Kidney capillary endothelial cell (primary cell): Measurements from ENCODE around the gene LIMCH1.
"Not testable (repeated sequence)": the region's sequence is repeated elsewhere in the genome, so short reads cannot be mapped to it uniquely, and the experiment has no call there.

Source experiments
- DNase-seq: peaks from one replicate; pipeline ENCODE4 v3.0.0-alpha.2; 2018; ENCODE audit warnings: low spot score

Gene LIMCH1

DNA sequence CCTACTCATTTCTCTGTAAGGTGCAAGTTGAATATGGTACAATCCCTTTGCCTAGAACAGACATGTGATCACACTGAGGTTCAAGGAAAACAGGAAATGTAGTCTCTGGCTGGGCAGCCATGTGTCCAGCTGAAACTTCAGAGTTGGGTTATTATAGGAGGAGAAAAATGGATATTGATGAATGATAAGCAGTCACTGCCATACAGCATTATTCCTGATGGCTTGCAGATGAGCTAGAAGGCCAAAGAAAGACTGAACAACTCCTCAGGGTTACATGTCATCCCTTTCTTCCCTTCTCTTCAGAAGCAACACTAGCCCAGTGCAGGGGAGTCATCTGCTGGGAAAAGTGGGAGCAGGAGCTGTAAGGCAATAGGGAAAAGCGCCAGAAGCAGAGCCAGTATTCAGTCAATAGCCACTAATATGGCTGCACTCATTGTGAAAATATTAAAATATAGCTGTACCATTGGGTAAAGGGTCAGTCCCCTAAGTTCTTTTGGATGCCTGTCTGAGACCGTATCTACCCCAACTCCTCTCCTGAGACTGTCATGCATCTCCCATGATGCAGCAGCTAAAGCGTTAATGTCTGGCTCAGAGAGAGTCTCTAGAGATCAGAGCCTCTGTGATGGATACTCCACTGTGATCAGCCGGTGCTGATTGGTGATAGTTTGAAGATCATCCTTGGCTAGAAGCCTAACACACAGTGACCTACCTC, 190.1 kb downstream of the LIMCH1 start:
- DNase-seq = no peak

DNA sequence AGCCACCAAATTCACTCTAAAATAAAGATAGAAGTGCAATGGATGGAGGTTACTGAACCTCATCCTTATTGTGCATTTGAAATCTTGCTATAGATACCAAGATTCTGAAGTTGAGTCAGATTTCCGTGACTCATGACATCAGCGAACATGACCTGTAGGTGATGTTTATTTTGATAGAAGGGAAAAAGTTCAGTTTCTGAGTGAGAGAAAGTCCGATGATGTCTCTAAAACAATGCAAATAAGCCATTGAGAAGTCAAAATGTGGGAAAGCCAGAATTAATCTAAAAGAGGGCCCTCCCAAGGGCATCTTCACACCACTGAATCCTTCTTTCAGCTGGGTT, 190.6 kb downstream of the LIMCH1 start:
- no peak for DNase-seq

DNA sequence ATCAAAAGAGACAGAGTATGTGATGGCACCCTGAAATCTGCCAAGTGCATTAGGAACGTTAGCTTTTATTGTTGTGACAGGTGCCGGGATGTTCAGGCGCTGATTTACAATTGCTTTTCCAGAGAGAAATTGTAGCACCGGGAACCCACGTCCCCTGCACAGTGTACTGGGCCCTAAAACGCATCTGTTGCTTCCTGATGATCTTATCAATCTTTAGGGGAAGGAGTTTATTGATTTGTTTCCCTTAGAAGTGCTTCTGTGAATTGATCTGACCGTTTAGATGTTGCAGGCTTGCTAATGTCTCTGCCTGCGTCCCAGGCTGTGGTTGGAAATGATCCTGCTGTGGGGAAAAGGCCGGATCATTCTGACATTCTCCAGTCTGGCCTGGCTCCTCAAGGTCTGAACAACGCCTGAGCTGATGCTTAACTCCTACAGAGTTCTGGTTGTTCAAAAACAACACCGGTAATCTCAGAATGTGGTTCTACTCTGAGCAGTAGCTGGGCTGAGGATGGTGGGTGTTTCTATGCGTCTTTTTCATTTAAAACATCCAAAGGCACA, 193.7 kb downstream of the LIMCH1 start:
- DNase-seq = no peak

DNA sequence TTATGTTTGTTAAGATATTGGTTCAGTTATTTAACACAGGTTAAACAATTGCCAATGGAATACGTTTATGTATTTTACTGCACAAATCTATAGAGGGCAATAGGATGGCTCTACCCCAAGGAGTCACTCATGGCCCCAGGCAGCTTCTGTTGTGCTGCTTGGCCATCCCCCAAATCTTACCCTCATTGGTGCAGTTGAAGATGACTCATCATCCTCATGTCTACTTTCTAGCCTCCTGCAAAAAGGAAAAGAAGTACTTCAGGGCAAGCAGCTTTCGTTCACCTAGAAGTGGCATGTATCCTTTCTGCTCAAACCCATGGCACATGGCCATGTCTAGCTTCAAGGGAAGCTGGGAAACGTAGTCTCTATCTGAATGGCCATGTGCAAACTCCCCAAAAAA, 196.4 kb downstream of the LIMCH1 start:
- no peak for DNase-seq

DNA sequence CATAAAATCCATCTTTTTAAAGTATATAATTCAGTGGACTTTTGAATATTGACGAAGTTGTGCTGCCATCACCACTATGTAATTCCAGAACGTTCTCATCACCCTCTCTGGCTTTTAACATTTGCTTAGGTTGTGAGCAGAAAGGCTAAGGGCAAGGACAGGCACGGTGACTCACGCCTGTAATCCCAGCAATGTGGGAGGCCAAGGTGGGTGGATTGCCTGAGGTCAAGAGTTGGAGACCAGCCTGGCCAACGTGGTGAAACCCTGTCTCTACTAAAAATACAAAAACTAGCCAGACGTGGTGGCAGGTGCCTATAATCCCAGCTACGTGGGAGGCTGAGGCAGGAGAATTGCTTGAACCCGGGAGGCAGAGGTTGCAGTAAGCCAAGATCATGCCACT, 199.5 kb downstream of the LIMCH1 start:
- DNase-seq = not testable (repeated sequence)

DNA sequence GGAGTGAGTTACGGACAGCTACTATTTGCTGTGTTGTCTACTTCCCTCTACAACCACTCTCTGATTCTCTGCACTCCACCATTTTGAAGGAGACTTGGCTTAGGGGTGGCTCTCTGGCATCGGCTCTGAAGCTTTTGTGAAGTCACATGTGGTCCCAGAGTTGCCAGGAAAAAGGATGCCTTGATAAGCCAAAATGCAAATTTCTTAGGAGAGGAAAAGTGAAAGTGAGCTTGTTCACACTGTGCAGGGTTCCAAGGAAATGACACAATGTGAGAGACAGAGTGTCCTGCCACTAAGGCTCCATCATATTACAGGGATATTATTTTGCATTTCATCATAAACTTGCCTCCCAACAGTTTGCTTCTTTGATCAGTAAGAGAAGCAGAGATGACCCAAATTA, 203.4 kb downstream of the LIMCH1 start:
- no peak for DNase-seq

DNA sequence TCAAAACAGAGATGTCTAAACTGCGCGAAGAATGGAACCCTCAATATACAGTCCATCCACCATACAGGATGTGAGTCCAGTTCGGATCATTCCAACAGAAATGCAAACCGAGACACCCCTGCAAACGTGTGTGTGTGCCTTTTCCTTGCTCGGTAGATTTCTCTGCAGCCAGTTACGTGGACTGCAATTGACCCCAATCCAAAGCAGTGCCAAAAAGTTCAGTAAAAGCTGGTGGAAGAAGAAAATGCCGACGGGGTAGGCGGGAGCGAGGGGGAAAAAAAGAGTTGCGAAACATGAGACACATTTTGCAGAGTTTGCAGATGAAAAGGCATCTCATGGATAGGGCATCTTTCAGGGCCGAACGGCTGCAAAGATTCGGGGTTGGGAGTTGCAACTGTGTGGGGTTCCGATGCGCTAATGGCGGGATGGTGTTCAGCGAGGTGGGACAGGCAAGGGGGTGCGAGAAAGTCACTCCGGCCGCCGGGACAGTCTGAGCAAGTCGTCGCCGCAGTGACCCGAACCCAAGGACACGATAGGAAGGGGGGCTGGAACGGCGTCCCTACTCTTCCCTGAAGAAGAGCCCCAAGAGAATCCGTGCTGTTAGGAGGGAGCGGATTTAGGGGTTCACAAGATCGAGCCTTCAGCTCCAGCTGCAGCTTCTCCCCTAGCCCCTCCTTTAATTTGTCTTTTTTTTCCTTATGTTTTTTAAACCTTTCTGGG, 206.8 kb downstream of the LIMCH1 start:
- DNase-seq = no peak

DNA sequence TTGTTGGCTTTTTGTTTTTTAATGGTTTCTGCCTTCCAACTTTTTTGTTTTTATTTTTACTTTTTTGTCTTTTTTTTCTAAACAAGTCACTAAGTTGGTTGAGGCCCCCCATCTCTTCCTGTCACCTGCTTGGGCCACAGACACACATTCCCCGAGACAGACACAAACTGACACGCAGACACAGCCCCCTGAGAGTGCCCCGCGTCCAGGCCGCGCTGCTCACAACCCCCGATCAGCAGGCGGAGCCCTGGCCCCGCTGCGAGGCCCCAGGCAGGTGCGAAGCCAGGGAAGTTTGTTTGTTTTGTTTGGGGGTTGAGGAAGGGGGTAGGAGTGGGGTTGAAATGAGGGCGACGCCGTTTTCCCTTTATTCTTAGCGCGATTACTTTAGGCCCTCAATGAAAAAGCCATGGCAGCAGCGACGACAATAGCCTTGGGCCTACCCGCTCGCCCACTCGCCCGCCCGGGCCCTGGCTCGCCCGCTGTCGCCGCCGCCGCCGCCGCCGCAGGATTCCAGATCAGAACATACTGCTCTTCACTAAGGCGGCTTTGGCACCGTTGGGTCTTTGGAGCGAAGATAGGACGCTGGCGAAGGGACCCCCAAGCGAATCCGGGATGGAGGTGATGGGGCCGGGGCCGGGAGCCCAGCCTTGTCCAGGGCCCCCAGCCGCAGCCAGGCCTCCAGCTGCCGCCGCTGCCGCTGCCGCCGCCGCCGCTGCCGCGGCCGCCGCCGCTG, 207.5 kb downstream of the LIMCH1 start:
- DNase-seq = no peak

DNA sequence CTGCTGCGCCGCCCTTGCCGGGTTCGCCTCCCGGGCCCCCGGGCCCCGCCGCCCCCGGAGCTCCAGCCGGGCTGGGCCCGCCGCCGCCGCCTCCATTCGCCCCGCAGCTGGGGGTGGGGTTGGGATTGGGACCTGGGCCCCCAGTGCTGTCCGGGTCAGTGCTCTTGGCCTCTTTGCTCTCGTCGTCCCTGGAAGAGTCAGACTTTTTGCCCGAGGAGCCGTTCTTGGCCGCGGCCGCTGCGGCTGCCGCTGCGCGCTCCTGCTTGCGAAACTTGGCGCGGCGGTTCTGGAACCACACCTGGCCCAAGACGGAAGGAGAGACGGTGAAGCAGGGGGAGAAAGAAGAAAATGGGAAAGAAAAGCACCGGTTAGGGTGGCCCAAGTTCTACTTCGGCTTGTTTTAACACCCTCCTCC, 208.1 kb downstream of the LIMCH1 start:
- DNase-seq = no peak

DNA sequence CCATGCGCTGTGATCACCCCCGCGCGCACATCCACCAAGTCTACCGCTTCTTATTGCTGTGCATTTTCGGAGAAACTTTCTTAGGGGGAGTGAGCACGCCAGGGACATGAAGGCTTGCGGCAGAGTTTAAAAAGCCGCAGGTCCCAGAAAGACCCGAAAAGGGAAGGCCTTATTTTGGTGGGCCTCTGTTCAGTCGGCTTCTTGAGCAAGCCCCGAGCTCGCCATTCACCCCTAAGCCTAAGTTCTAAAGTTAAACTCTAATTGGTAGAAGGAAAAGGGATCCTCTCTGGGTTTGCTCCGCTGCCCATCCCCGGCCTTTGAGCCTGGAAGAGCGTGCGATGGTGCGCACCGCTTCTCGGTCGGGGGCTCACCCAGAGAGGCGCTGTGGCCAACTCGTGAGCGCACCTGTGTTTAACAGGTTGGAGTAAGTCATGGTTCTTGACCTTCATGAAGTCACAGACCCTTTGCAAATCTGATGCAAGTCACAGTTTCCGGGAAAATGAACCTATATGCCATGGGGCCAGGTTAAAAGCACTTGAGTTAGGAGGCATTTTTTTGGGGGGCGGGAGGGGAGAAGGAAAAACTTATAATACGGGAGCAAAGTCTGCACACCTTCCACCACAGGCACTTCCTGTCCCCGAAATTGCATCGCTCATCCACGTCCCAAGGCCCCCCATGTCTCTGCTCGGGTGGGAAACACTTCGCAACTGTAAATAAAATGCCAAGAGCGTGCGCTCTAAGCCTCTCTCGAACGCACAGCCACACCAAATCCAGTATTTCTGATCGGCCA, 208.7 kb downstream of the LIMCH1 start:
- DNase-seq = no peak

DNA sequence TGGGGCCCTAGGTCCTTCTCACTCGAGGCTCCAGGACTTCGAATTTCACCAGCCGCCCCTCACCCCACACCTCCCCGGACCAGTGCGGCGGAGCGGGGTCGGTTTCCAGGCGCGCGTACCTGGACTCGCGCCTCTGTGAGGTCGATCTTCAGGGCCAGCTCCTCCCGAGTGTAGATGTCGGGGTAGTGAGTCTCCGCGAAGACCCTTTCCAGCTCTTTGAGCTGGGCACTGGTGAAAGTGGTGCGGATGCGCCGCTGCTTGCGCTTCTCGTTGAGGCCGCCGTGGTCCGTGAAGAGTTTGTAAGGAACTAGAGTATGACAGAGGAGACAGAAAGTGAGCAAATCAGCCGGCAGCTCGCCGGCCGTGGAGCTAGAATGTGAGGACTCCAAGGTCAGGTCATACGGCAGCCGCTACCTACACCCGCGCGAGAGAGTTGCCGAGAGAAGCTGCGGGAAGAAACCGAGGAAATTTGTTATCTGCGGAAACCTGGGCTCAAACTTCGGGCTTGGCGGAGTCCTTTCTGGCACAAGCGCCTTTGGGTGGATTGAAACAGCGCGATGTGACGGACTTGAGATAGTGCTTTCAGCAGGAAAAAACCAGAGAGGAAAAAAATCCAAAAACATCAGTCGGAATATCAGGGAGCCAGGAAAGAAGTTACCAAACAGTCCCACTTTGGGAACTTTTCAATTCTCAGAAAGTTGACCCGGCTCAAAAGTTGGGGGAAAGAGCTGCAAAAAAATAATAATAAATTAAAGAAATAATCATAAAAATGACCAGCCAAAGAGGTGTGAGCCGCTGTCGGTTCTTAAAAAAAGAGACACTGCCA, 209.5 kb downstream of the LIMCH1 start:
- DNase-seq = no peak

DNA sequence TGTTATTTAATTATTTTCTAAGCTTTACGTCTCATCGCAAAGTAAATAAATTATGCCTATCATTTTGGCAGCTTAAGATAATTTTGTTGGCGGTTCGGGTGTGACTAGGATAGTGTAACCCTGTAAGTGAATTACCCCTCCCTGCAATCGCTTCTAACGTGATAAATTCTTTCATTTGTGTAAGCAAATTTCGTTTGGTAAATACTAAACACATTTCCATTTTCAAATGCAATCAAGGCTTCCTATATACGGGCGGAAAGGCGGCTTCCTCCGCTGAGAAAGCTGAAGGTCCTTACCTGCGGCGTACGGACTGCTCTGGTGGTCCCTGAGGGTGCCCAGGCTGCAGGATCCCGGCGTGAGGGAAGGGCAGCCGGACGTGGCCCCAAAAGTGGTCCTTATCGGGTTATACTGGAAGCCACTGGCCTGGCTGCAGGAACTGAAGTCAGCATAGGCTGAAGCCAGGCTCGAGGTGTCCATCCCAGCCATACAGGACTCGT, 210.2 kb downstream of the LIMCH1 start:
- no peak for DNase-seq

DNA sequence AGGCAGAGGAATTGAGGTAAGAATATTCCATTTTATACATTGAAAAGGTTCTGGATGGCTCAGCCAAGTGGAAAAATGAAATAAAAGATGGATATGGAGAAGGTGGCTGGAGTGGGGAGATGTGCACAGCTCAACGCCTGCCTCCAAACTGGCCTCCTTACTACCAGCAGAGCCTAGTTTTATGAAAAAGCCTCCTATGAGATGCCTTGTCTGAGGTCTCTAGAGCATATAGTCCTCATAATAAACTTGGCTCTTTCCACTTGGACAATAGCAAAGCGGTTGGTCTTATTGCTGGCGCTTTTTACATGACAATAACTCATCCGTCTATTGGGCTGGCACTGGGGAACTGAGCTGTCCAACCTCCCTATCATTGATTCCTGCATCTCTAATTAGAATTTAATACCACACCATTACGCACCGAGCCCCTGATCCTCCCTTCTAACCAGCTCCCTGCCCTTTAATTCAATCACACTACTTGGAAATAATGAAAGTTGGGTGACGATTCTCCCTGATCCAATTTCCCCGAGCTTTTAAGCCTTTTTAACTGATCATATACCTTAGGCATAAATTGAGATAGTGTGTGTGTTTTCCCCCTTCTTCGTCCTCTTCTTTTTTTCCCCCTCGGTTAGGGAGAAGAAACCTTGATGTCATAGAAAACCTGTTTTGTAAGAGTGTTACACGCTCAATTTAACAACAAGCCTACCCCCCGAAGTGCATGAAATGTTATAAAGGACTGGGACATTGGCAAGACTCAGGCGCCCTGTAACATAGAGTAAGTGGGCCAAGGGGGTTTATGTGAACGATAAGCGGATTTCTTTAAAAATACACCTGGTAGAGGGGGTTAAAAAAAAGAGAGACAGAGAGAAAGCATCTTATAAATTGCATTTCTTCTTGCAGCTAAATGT, 210.9 kb downstream of the LIMCH1 start, which contains the start of gene PHOX2B:
TSS of gene PHOX2B (minus strand) at position 155 of the 905 bp plus-strand sequence. CDS start at position 40, 115 bp downstream.
- no peak for DNase-seq

DNA sequence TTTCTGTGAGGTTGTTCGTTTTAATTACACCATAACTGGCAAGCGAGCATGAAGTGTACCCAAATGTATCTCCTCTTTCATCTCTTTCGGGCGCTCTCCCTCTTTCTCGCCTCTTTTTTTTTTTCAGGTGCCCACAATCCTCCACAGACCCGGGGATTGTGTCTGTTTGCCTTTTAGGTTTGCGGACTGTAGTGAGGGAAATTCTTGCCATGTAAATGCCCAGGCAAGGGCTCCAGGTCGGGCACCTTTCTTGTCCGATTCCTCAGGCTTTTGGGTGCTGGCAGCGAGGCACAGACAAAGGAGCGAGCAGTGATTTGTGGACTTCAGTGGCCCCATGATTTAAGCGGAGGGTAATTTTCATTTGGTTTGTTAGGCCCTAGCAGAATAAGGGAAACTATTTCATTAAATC, 211.7 kb downstream of the LIMCH1 start:
- DNase-seq = no peak
